A549 (cell line): Measurements from ENCODE around the gene MUCL3.

Source experiments
- EP300 ChIP-seq, 2 experiments: fragments of >200 bp; sonication (Bioruptor Twin); formaldehyde crosslinking; IDR thresholded peaks; 2 replicates in 1 of 2; 3 replicates in 1 of 2; pipeline ENCODE4 v1.6.1; 2016 to 2017
- FOSL2 ChIP-seq, 2 experiments: fragments of 450-650 bp in 1 of 2; fragments of >200 bp in 1 of 2; sonication (Bioruptor Twin) in 1 of 2; formaldehyde crosslinking; IDR thresholded peaks; 2 replicates each; pipeline versions ENCODE4 v1.5.0 to v1.6.1; 2016 to 2020; ENCODE audit warnings: mild to moderate bottlenecking in 1 of 2, moderate library complexity in 1 of 2
- JUNB ChIP-seq: fragments of >200 bp; sonication (Bioruptor Twin); formaldehyde crosslinking; IDR thresholded peaks from 2 replicates; pipeline ENCODE4 v1.6.1; 2016
- KDM5A ChIP-seq: fragments of 200-600 bp; sonication (generic); IDR thresholded peaks from 2 replicates; pipeline ENCODE4 v1.6.1; 2016; ENCODE audit warnings: antibody characterized with exemption, mild to moderate bottlenecking
- POLR2A ChIP-seq: IDR thresholded peaks from 2 replicates; pipeline ENCODE4 v1.6.1; 2012; ENCODE audit warnings: mild to moderate bottlenecking, low read length
- POLR2AphosphoS2 ChIP-seq: conservative IDR thresholded peaks from 2 replicates; pipeline ENCODE4 v1.6.1; 2012; ENCODE audit warnings: low read length, improper control_type of control experiment, inconsistent platforms
- RAD21 ChIP-seq, 2 experiments: fragments of >200 bp in 1 of 2; sonication (Bioruptor Twin) in 1 of 2; formaldehyde crosslinking in 1 of 2; IDR thresholded peaks in 1 of 2; conservative IDR thresholded peaks in 1 of 2; 2 replicates in 1 of 2; 3 replicates in 1 of 2; pipeline ENCODE4 v1.6.1; 2012 to 2018; ENCODE audit warnings: inconsistent platforms in 1 of 2
- TF ChIP-seq, protein P1 (sequence below): fragments of >200 bp; sonication (Bioruptor Twin); formaldehyde crosslinking; IDR thresholded peaks from 3 replicates; pipeline ENCODE4 v1.5.1; 2016
- TF ChIP-seq, protein P2 (sequence below): IDR thresholded peaks from 2 replicates; pipeline ENCODE4 v1.6.1; 2012; ENCODE audit warnings: low read depth, borderline replicate concordance
- TF ChIP-seq, protein P3 (sequence below): fragments of 150-350 bp; IDR thresholded peaks from 2 replicates; pipeline ENCODE4 v1.6.1; 2014; ENCODE audit warnings: low read depth, mild to moderate bottlenecking, low read length
- TF ChIP-seq, protein P4 (sequence below): IDR thresholded peaks from 2 replicates; pipeline ENCODE4 v1.6.1; 2012

DNA sequence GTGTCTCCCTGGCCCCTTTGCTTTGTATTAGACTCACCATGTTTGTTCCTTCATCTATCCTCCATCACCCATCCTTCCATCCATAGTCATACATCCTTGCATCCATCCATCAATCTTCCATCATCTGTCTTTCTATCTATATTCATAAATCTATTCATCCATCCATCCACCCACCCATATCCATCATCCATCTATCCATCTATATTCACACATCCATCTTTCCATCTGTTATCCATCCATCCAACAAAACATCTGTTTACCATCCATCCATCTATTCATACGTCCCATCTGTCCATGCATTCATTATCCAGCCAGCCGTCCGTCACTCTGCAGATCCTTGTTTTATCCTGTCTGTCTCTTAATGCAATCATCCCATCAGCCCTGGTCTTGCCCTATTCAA, 45.8 kb upstream of the MUCL3 start:
- TF ChIP-seq, protein P1, sequence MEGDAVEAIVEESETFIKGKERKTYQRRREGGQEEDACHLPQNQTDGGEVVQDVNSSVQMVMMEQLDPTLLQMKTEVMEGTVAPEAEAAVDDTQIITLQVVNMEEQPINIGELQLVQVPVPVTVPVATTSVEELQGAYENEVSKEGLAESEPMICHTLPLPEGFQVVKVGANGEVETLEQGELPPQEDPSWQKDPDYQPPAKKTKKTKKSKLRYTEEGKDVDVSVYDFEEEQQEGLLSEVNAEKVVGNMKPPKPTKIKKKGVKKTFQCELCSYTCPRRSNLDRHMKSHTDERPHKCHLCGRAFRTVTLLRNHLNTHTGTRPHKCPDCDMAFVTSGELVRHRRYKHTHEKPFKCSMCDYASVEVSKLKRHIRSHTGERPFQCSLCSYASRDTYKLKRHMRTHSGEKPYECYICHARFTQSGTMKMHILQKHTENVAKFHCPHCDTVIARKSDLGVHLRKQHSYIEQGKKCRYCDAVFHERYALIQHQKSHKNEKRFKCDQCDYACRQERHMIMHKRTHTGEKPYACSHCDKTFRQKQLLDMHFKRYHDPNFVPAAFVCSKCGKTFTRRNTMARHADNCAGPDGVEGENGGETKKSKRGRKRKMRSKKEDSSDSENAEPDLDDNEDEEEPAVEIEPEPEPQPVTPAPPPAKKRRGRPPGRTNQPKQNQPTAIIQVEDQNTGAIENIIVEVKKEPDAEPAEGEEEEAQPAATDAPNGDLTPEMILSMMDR, result no peak
- TF ChIP-seq POLR2A, result no peak
- TF ChIP-seq, protein P2, sequence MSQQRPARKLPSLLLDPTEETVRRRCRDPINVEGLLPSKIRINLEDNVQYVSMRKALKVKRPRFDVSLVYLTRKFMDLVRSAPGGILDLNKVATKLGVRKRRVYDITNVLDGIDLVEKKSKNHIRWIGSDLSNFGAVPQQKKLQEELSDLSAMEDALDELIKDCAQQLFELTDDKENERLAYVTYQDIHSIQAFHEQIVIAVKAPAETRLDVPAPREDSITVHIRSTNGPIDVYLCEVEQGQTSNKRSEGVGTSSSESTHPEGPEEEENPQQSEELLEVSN, result no peak
- TF ChIP-seq KDM5A, result no peak
- TF ChIP-seq, protein P3, sequence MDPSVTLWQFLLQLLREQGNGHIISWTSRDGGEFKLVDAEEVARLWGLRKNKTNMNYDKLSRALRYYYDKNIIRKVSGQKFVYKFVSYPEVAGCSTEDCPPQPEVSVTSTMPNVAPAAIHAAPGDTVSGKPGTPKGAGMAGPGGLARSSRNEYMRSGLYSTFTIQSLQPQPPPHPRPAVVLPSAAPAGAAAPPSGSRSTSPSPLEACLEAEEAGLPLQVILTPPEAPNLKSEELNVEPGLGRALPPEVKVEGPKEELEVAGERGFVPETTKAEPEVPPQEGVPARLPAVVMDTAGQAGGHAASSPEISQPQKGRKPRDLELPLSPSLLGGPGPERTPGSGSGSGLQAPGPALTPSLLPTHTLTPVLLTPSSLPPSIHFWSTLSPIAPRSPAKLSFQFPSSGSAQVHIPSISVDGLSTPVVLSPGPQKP, result no peak
- TF ChIP-seq, protein P4, sequence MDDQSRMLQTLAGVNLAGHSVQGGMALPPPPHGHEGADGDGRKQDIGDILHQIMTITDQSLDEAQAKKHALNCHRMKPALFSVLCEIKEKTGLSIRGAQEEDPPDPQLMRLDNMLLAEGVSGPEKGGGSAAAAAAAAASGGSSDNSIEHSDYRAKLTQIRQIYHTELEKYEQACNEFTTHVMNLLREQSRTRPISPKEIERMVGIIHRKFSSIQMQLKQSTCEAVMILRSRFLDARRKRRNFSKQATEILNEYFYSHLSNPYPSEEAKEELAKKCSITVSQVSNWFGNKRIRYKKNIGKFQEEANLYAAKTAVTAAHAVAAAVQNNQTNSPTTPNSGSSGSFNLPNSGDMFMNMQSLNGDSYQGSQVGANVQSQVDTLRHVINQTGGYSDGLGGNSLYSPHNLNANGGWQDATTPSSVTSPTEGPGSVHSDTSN, result no peak
- TF ChIP-seq RAD21 (conservative IDR thresholded peaks at IDR 0.05 in 1 of 2, IDR thresholded peaks at IDR 0.05 in 1 of 2), result no peak
- TF ChIP-seq JUNB, result no peak
- no peak for TF ChIP-seq POLR2AphosphoS2
- no peak for TF ChIP-seq EP300 (IDR thresholded peaks at IDR 0.05)
- TF ChIP-seq FOSL2 (IDR thresholded peaks at IDR 0.05), result no peak
- TF ChIP-seq FOSL2 (CRISPR knock-in tag; IDR thresholded peaks at IDR 0.05), result no peak
